HG03135 (cell line): ENCODE measurements around the gene SHISAL1.

Experiments used
- ATAC-seq: cut with Tn5 transposase; IDR thresholded peaks from one replicate; pipeline ENCODE4 v1.9.1; 2021; ENCODE audit warnings: mild to moderate bottlenecking, moderate library complexity; ENCODE audit not compliant: unreplicated experiment

The SHISAL1 gene

GRCh38 chr22:44213489-44214043 lies 99.2 kb downstream of the SHISAL1 start:
- ATAC-seq, result no peak

DNA sequence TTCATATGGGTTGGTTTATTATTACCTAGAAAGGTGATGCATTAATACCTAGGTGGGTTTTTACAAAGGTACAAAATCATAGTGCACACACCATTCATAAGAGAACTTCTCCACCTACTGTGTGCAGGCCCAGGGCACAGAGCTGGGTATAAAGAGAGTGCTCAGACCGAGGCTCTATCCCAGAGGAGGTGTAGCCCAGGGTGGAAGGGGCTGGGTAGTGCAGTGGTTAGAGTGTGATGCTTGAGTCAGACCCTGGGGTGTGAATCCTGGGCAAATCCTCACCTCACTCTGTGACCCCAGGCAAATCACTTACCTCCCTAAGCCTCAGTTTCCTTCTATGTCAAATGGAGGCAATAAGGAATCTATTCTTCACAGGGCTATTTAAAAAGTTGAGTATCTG lies 99.8 kb downstream of the SHISAL1 start:
- ATAC-seq, result no peak

DNA sequence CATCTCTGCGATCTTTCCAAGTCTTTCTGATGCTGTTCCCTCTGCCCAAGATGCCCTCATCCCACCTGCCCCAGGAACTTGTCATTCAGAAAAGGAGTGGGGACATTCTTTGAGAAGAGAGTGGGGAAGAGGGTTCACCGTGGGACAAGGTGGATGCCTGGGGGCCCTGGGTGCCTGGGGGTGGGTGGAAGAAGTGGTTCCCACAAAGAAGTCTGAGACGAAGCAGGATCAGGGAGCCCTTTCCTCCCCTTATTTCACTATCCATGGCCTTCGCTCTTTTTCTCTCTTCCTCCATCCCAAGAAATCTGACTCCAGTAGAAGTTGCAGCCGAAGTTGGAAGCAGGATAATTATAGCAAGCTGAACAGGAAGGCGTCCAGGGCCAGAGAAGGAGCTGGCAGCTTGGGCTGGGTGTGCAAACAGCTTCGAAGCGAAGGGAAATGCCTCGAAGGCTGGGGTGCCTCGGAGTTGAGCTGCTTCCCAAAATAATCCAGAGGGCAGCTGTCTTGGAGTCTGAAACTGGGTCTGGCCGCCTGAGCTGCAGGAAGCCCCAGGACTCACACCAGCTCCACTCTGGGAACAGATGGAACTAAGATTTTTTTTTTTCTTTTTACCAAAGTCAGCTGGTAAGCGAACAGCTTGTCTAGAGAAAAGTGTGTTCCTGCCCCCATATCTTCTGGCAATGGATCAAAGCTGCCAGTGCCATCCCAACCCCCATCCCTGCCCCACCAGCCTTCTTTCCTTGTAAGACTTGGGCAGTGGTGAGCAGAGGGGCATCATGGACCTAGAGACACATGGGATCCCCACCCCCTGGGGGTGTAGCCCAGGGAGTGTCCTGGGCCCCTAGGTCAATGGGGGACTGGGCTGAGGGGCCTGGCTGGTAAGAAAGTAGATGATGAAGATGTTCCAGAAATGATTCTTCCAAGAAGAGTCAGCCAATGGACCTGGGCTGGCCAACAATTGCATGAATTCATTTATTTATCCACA lies 100.5 kb downstream of the SHISAL1 start:
- no peak for ATAC-seq

DNA sequence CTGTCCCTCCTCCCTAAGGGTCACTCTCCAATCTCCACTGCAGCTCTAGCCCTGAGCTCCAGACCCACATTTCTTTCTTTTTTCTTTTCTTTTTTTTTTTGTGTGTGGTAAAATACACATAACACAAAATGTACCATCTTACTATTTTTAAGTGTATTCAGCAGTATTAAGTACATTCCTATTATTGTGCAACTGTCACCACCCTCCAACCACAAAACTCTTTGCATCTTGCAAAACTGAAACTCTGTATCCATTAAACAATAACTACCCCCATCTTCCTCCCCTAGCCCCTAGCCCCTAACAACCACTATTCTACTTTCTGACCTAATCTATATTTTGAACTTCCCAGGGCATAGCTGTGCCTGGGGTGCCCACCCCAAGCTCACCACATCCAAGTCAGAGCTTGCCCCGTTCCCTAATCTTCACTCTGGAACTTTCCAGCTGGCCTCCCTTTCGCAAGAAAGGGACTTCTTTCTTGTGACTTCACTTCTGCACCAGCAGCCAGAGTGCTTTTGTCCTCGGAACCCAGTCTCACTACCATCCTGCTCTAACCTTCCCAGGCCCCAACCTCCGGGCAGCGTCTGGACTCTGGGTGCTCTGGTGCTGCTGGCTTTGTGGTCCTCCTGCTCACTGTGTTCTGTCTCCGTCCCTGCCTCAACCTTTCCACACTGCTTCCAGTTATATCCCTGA lies 101.3 kb downstream of the SHISAL1 start:
- ATAC-seq, result no peak

DNA sequence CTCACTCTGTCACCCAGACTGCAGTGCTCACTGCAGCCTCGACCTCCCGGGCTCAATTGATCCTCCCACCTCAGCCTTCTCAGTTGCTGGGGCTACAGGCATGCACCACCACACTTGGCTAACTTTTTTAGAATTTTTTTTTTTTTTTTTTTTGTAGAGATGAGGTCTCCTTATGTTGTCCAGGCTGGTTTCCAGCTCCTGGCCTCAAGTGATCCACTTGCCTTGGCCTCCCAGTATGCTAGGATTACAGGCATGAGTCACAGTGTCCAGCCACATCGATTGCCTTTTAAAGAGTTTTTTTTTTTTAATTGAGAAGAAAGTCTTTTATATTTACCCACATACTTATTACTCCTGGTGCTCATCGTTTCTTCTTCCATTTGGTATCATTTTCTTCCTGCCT lies 102.0 kb downstream of the SHISAL1 start:
- ATAC-seq, result no peak

- no peak for ATAC-seq
Observed at GRCh38 chr22:44209343-44209742, 103.4 kb downstream of the SHISAL1 start.

GRCh38 chr22:44207981-44208317 lies 104.8 kb downstream of the SHISAL1 start:
- ATAC-seq, result no peak

DNA sequence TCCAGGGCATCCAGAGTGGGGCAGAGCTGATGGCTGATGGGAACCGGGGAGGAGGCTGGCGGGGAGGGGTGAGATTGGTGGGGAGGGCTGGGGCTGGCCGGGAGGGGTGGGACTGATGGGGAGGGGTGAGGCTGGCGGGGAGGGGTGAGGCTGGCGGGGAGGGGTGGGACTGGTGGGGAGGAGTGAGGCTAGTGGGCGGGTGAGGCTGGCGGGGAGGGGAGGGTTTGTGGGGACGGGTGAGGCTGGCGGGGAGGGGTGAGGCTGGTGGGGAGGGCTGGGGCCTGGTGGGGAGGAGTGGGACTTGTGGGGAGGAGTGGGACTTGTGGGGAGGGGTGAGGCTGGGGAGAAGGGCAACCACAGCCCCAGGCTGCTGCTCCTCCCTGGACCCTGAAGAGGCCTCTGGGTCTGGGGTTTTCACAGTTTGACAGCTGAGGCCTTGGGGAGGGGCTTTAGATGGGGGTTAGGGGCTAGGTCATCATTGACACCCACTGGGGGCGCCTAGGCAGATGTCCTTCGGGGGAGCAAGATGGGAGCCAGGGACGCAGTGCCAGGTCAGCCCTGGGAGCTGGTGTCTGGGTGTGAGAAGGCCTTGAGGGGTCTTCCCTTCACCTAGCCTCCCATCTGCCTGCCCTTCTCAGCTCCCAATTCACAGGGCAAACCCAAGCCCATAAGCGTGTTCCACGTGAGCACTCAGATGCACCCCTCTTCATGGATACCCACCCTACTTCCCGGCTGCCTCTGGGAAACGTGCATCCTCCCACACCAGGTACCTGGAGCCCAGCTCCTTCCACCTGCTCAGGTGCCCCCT lies 105.4 kb downstream of the SHISAL1 start:
- ATAC-seq, result no peak

DNA sequence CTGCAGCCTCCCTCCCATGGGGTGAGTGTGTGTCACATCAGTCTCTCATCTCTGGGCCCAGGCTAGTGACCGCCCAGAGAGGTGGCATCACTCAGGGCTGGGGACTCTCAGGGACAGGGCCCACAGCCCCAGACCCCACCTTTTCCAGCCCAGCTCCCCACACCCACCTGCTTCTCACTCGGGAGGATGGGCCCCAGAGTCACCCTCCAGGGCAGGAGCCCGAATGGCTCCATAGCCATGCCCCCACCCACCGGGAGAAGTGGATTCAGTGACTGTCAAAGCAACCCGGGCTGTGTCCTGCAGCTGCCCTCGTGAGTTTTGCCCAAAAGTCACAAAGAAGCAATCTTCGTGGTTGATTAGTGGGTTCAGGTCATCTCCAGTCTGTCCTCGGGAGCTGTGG lies 106.1 kb downstream of the SHISAL1 start:
- no peak for ATAC-seq

DNA sequence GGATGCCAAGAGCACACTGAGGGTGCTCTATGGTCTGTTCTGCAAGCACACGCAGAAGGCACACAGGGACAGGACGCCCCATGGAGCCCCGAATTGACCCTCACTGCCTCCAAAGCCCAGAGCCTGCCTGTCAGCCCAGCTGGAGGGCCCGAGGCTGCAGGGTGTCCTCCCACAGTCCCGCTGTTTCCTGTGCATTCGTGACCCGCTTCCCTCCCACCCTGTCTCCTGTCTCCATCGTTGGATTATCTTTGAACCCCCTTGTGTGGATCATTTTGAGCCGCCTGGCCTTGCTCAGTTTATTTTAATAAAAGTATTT lies 106.5 kb downstream of the SHISAL1 start:
- no peak for ATAC-seq

DNA sequence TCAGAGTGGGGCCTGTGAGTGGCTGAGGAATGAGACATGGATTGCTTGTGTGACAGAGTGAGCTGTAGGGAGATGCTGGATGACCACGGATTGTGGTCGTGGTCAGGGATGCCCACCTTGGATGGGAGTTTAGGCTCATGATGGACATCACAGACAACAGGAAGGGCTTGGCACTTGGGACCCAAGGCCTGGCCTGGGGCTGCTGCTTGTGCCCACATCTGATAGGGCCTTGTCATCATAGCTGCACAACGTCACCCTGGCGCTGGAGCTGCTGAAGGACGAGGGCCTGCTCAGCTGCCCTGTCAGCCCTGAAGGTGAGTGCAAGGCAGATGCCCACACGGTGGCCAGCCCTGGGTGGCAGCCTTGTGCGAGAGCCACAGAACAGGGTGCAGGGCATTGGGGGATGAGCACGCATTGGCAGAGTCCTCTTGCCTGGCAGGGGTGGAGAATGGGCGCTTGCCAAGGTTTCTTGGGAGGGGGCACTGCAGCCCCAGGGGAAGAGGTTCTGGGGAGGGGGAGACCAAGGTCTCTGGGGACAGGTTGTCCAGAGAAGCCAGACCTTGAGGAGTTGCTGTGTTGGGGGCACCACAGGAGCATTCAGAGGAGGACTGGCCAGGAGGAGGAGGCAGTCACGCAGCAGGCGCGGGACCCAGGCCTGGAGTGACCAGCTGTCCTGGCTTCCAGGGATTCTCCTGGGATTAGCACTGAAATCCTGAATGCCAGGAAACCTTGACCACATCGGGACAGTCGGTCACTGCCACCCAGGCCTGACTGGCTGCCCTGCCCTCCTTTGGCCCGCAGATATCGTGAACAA lies 107.0 kb downstream of the SHISAL1 start:
- ATAC-seq, result no peak

- no peak for ATAC-seq
Observed at GRCh38 chr22:44204739-44205515, 107.8 kb downstream of the SHISAL1 start.

DNA sequence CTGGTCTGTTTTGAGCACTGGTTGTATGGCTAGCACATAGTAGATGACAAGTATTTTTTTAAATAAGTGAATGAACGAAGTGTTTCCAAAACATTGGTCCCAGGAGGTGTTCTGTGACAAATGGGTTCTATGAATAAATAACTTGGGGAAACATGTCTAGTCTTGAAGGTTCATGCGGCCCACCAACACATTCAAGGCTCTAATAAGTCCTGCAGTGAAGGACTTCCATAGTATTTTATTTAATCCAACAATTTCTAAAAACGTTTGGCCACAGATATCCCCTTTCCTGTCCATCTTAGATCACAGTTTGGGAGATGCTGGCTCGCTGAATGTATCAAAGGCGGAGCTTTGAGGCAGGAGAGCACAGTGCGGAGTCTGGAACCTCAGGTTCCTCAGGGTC lies 109.5 kb downstream of the SHISAL1 start:
- no peak for ATAC-seq

DNA sequence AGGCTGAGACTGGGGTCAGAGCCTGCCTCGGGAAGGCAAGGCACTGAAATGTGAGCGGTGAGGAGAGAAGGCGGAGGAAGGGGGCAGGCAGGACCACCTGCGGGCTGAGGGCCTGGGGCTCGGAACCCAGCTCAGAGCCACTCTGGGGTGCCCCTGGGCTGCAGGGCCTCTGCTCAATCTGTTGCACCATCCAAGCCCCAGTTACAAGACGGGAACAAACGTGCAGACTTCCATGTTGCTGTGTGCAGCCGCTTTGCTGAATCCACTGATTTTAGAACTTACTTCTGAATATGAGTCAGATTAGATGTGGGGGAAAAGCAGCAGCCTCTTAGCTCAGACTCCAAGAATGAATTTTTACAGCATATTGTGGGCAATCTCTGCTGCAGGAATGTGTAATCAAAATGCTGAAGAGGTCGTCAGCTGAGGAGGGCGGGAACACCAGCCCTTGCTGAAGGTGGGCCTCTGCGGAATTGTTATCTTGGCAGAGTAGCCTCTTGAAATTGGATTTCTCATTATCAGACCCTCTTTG lies 110.4 kb downstream of the SHISAL1 start:
- no peak for ATAC-seq

GRCh38 chr22:44201665-44202064 lies 111.1 kb downstream of the SHISAL1 start:
- no peak for ATAC-seq

DNA sequence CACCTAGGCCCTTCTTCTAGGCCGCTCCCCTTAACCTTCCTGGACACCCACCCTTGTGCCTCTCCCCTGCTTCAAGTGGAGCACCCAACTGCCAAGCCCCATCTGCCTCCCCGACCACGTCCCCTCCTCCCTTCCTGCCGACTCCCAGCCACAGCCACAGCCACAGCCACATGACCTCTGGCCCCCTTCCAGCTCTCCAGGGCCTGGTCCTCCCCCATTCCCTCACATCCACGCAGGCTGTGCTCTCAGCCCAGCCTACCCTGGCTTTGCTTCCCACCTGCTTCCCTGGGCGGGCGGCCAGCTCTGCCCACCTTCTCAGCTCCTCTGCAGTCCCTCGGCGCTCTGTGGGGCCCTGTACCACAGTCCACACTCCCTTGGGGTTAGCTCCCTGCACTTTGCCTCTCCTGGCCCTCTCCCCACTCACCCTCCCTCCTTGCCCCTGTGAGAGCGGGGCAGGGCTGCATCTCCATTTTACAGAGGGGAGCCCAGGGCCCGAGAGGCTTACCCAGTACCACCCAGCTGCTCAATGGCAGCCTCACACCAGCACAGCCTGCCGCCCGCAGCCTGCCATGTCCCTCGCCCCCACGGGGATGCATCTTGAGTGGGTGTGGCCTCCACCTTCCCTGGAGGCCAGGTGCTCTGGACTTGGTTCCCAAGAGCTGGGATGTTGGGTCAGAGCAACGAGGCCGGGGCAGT lies 111.7 kb downstream of the SHISAL1 start:
- no peak for ATAC-seq

DNA sequence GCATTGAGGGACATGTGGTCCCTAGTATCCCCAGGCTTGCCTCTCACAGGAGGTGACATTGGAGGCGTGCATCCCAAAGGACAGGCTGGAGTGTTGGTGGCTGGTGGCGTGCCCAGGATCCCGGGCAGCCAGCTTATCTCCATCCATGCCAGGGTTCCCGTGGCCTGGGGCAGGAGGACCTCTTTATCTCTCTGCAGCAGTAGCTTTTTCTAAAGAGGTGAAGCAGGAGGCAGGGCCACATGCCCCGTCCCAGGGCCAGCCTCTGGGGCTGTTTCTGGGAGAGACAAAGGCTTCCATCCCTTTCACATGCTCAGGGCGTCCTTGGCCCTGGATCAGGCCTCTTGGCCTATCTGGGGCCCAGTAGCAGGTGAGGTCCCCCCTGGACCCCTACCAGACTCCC lies 112.3 kb downstream of the SHISAL1 start:
- no peak for ATAC-seq

DNA sequence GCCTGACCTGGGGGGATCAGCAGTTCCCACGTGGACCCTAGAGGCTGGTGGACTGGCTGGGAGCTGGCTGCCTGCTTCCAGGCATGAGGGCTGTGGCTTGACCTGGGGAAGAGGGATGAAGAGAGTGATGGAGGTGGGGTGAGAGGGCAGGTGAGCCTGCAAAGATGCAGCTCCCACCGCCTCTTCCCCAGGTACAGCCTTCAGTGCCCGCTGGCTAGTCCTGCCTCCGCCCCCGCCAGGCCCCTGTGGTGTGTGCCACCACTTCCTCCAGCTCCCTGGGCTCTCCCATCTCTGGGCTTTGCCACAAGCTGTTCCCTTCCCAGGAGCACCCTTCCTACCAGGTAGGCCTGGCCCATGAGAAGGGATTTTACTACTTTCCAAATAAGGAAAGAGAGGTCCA lies 112.9 kb downstream of the SHISAL1 start:
- no peak for ATAC-seq

DNA sequence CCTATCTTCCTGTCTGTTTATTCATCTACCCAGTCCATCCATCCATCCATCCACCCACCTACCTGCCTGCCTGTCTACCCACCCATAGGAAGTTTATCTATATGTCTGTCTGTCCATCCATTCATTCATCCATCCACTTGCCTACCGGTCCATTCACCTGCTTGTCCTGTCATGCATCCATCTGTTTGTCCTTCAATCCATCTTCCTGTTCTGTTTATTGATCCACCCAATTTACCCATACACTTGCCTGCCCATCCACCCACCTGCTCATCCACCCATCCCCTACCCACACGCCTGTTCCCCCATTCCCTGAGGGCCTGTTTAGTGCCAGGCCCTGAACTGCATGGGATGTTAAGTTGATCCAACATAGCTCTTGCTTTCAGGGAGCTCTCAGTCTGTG lies 113.6 kb downstream of the SHISAL1 start:
- ATAC-seq, result no peak
